Keratinocyte (primary cell): ENCODE data around the gene GNPDA2.

Source experiments
- CTCF ChIP-seq, 3 experiments: IDR thresholded peaks in 1 of 3; conservative IDR thresholded peaks in 1 of 3; optimal IDR thresholded peaks in 1 of 3; 2 replicates in 2 of 3; 3 replicates in 1 of 3; pipeline versions ENCODE3 to v1.5.1; 2011; ENCODE audit warnings: low read length in 3 of 3, mild to moderate bottlenecking in 3 of 3, moderate library complexity in 2 of 3, control low read depth in 1 of 3, inconsistent platforms in 1 of 3; ENCODE audit not compliant: insufficient read depth in 2 of 3; ENCODE audit errors: extremely low read depth in 1 of 3
- EZH2 ChIP-seq: IDR thresholded peaks from one replicate; pipeline ENCODE4 v1.6.1; 2012; ENCODE audit warnings: inconsistent platforms, mild to moderate bottlenecking, low read length, moderate library complexity

GRCh38 chr4:44674471-44674870, 51.9 kb downstream of the GNPDA2 start:
- TF ChIP-seq EZH2 (no peak), CTCF (optimal IDR thresholded peaks at IDR 0.05 in 1 of 3, IDR thresholded peaks at IDR 0.05 in 1 of 3, conservative IDR thresholded peaks at IDR 0.05 in 1 of 3; ENCODE audit: extremely low read depth in 1 of 3, insufficient read depth in 2 of 3, low read length in 3 of 3) (no peak)
